Nucleus accumbens (tissue), 56 donors: Measurements from ENCODE around the gene DGKH.
A peak's percentile ranks its signal among the peaks of the same experiment; 100 is the strongest.

Experiments used
- DNase-seq, 56 donors: peaks; one replicate each; lab custom pipeline; 2025; lab: John Stamatoyannopoulos, UW

The DGKH gene

GRCh38 chr13:42271337-42272114 is 223.1 kb downstream of the DGKH start:
- DNase-seq, result peak; percentile 84 to 99 (median 96)

- peak in 42 of 56 donors; percentile 1 to 68 (median 54) for DNase-seq
Observed at GRCh38 chr13:42272115-42272803, 223.8 kb downstream of the DGKH start, which contains the start of gene AKAP11. AKAP11 (plus strand) TSS chr13:42272152; CDS start chr13:42286349, 14,197 bp downstream.

GRCh38 chr13:42272804-42273175 is 224.3 kb downstream of the DGKH start:
- DNase-seq, result no peak

- DNase-seq, result no peak
Observed at GRCh38 chr13:42274386-42275097, 226.1 kb downstream of the DGKH start.

DNA sequence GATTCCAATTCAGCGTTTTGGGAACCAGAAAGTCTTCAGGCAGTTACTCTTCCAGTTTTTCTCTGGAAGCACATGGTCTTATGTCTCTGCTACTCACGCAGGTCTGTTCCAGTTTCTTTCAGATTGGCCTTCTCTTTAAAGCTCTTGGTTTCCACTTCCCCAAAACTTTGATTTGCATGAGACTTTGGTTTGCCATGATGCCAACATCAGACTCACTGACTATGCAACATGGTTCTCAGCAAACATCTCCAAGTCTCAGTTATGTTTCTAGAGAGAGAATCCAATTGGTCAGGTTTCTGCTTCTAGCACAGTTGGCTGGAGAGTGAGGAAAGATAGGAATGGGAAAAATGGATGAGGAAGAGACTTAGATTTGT is 226.6 kb downstream of the DGKH start:
- DNase-seq, result peak in 2 of 56 donors; percentile 0 to 1

DNA sequence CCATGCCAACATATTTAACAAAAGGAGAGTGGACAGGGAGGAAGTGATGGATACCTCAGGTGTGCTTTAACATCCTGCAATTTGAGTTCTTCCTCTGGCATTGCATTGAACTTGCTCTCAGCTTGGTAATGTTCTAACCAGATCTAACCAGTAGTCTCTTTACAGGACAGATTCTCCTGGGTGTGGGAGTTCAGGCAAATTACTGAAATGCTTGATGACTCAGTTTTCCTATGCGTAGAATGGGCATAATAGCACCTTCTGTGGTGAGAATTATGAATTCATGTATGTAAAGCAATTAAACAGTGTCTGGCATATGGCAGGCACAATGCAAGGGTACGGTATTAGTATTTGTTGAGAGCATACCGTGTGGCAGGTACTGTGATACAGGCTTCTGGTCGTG is 227.1 kb downstream of the DGKH start:
- no peak for DNase-seq

DNA sequence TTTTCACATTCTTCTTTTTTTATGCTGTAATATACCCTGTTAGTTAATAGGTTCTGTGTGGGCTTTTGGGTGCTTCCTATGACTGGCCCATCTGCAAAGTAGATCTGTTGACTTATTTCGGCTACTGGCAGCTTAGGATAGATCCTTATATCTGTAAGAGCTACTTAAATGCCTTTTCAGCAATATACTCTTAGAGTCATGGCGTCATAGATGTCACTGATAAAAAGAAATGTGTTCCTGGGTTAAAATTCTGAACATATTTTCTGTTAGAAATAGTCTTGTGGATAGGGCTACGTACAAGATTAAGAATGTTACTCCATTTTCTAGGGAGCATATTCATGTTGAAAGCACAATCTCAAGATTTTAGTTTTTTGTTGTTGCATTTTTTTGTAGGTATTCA is 228.2 kb downstream of the DGKH start:
- no peak for DNase-seq

- DNase-seq, result no peak
Observed at GRCh38 chr13:42277618-42278276, 229.3 kb downstream of the DGKH start.

GRCh38 chr13:42279080-42279479 is 230.6 kb downstream of the DGKH start:
- DNase-seq, result peak in 4 of 56 donors; percentile 3 to 27 (median 4)

DNA sequence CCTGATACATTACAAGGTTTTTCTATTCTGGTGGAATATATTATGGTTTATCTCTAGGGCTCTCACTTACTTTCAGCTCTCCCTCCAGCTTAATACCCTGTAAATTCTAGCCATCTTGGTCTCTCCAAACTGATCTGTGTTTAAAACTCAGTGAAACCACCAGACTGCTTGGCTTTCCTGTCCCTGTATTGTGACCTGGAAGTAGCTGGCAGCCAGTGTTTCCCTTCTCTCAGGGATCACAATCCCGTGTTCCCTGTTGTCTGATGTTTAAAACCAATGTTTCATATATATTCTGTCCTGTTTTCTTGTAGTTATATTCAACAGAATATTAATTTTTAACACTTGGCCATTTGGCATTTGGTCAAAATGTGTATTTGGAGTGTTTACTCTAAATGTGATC is 231.5 kb downstream of the DGKH start:
- no peak for DNase-seq

- DNase-seq, result no peak
Observed at GRCh38 chr13:42280537-42280936, 232.1 kb downstream of the DGKH start.

- no peak for DNase-seq
Observed at GRCh38 chr13:42283574-42283973, 235.1 kb downstream of the DGKH start.

DNA sequence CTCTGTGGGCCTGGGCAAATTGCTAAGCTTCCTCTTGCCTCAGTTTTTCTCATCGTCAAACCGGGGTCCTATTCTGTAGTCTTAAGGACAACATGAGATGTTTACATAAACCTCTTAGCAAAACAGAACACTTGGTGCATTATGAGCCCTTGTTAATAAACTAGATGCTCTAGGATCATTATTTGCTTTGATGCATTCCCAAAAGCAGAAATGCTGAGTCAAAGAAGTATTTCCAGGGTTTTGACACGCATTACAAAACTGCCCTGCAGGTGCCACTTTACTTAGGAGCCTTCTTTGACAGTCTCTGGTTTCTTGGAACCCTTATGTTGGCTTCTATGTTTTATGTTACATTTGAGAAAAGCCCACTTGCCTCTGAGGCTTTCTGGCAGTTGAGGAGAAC is 235.6 kb downstream of the DGKH start:
- DNase-seq, result no peak
